GM18508 (cell line): ENCODE data around the gene ABHD16A.

Source experiments
- ATAC-seq: cut with Tn5 transposase; IDR thresholded peaks from one replicate; pipeline ENCODE4 v1.9.1; 2021; ENCODE audit warnings: moderate number of reproducible peaks; ENCODE audit not compliant: insufficient read depth, unreplicated experiment

ABHD16A gene

DNA sequence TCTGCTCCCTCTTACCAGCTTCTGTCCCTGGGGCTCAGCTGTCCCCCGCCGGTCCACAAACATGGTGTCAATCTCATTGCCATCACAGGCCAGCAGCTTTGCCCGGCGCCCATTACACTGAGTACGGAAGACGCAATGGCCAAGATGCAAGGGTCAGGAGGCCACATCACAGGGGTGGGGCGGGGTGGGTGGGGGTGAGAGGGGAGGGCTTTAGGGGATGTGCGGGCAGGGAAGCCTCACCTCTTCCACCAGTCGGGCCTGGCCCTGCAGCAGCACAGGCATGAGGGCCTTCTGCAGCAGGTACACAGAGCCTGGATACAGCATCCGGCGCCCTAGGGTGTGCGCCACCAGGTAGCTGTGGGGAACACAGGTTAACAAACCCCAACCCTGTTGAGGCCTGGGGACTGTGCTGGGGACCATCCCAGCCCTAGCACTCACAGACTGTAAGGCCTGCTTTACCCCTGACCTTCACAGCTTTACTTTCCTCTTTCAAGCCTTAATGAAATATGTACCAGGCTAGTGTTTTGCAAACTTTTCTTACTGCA, 11.5 kb downstream of the ABHD16A start:
- ATAC-seq, result no peak

DNA sequence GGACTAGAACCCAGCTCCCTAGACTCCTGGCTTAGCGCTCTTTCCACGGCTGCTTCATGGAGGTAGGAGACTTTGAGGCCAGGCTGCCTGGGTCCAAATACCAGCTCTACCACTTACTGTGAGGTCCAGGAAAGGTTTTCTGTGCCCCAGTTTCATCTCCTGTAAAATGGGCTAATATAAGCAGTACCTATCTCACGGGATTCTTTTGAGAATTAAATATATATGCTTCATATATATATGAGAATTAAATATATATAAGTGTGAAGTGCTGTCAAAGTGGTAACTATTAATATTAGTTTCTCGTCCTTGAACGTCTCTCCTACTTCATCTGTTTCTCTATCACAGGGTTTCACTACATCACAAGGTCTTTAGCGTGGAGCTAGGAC, 12.1 kb downstream of the ABHD16A start:
- no peak for ATAC-seq

DNA sequence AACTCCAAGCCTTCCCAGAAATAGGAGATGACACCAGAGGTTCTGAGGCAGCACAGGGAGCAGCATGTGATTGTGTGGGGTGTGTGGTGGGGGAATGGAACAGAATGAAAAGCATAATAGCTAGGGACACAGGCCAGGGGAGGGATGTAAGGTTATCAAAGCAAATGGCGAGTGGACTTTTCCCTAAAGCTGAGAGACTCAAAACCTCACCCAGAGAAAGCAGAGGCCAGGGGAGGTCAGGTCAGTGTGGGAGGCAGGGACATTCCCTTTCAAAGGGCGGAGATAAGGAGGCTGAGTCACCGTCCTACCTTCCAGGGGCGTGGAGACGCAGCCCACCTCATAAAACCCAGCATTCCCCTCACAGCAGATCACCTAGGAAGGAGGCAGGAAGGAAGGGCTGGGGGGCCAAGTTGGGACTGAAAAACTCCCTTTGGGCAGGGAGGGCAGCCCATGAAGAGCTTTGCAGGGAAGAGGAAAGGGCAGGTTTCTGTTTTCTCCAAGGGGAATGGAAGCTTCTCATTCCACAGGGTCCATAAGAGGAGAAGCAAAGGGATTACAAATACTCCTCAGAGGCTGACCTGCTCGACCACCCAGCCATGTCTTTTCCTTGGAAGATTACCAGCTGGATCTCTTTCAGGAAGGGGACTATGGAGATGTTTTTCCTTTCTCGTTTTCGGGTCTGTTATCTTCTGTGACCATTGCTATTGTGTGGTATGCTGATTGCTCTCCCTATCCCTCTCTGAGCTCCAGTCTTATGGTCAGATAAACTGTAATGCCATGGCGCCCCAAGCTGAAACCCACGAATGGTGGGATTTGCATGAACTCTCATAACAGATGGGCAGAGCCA, 12.7 kb downstream of the ABHD16A start:
- no peak for ATAC-seq

GRCh38 chr6:31689249-31690110, 13.6 kb downstream of the ABHD16A start:
- no peak for ATAC-seq

DNA sequence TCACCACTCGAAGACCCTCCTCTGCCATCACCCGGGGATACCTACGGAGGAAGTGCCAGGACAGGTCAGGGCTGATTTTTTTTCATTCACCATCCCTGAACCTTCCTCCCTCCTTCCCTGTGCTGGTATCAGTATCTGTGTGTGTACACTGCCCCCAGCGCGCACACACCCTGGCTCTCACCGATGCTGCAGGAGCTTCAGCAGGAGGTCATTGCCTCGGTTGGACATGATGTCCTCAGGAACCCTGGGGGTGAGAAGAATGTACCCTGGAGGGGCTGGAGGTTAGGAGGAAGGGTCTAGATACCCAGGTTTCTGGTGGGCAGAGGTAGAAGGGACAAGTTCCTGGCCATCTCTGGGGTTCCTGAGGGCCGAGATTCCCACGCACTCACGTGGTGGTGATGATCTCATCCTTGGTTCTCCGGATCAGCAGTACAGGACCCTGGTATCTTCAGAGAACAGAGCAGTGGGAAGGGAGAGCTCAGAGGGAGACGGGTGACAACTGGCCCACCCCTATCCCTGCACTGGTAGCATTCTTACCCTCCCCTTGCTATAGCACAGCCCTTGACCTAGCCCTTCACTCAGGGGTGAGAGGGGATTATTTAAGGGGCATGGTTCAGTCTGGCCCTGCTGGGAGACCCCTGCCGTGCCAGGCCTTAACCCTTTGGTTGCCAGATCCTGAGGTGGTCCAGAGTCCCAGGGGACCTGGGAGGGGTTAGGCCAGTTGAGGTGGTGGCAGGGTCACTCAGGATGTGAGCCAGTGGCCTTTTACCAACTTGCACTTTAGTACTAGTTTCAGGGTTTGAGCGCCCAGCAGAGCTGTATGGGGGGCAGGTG, 15.0 kb downstream of the ABHD16A start:
- no peak for ATAC-seq

DNA sequence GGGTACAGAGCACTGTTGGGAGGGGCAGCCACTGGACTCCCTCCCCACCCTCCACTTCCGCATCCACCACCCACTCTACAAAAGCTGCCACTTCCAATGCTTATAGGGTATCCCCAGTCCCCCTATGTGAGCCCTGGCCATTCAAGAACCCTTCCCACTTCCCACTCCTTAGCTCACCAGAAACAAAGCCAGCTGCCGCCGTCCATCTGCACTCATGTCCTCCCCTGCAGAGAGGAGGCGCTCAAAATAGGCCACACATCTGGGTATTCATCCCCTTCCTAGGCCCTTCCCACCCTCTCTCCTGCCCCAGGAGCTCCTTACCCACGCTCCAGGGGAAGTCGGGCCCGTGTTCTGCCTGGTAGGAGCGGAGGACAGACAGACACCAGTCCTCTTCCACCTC, 15.8 kb downstream of the ABHD16A start:
- ATAC-seq, result no peak

DNA sequence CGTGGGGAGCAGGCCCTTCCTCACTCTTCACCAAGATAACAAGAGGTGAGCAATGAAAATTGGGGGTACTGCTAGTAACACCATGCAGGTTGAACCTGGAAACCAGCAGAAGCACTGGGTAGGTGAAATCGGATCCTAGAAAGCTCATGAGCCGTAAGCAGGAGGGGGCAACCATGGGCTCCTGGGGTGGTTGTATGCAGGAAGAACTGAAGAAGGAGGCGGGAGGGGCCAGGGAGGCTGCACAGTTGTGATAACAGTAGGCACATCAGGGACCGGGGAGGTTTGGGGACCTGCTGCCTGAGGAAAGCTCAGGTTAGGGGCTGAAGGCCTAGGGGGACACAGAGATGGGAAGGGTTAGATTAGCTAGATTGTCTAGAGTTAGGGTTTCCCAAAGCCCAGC, 16.6 kb downstream of the ABHD16A start:
- no peak for ATAC-seq

- ATAC-seq, result no peak
Observed at GRCh38 chr6:31683591-31683990, 19.5 kb downstream of the ABHD16A start.

DNA sequence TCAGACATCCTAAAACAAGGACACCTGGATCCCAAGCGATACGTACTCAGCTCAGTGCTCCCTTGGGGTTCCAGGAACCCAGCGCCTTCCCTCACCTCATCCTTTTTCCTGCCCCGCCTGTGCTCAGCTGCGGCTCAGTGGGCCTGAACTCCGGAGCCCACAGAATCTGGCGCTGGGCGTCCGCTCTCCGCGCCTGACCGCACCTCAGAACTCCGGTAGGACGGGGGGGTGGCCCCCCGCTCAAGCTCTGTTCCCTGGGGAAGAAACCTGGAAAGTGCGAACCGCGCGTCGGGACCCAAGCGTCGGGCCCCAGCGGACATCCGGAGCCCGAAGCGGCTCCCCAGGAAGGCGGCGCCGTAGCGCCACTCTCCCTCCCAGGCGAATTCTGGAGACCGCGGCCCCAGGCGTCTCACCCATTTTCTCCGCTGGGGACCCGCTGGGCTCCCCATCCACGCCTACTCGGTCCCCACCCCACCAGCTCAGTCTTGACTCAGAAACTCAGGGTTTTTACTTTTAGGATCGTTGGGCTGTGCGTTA, 21.9 kb downstream of the ABHD16A start:
- ATAC-seq, result no peak

DNA sequence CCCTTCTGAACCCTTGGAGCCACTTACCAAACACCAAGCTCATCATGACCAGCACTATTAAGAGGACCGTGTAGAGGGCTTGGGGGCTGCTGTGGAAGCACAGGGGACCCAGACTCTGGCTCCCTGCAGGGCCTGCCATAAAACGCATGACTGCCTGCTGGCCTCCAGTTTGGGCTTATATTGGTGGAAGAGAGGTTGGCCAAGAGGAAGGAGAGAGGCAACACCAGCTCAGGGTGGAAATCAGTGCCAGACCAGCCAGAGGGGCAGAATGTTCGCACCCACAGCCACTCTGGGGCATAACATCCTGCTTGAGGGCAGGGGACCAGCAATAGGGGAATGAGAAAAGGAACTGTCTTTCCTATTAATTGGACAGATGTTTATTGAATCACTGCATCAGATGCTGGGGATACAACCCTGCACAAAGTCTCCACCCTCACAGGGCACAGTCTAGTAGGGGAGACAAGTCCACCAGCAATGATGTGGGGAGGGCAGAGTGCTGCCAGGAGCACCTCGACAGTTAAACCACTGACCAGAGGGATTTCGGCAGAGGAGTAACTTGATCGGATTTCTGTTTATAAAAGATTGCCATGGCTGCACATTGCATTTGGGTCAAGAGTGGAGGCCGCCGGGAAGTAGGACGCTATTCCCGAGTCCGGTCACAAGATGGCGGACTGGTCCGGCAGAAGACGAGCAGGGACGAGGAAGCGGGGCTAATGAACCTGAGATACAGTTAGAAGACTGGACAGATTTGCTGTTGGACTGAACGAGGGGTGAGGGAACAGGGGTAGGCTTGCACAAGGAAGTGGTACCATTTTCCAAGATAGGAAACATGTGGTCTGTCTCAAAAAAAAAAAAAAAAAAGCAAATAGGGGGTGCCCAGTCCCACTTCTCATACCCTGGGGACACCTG, 22.6 kb downstream of the ABHD16A start, which contains the start of gene LY6G5C:
Gene LY6G5C (minus strand): TSS at position 842 of the 909 bp plus-strand sequence. CDS start 694 bp downstream, at position 148.
- no peak for ATAC-seq

GRCh38 chr6:31677955-31678354, 25.2 kb downstream of the ABHD16A start:
- ATAC-seq, result no peak

- ATAC-seq, result no peak
Observed at GRCh38 chr6:31676904-31677303, 26.2 kb downstream of the ABHD16A start.

DNA sequence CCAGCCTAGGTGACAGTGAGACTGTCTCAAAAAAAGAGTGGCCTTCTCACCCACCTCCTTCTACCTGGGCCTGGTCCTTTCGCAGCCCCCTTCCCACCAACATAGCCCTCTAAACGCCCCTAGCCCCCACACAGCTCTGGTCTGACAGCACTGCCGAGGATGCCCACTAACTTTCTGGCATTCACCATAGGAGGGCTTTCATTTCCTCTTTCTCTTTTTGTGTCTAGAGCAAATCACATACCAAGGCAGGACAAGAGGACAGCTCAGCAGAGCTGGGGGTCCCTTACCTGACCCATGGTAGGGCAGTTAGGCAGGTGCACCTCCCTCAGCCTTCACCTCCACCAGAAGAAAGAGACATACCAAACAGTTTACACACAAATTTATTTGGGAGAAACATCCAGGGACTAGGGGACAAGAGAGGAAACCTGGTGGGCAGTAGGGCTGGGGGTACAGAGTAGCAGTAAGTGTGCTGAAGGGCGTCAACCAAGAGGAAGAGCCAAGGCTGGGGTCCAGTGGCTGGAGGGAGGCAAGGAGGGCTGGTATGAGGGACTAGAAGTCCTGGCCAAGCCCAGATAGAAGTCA, 26.7 kb downstream of the ABHD16A start:
- no peak for ATAC-seq

- no peak for ATAC-seq
Observed at GRCh38 chr6:31669676-31670075, 33.4 kb downstream of the ABHD16A start, which contains the start of gene LY6G5B. Gene LY6G5B (plus strand): TSS chr6:31669976. CDS start chr6:31670951, 975 bp downstream.

GRCh38 chr6:31666337-31666965, 36.7 kb downstream of the ABHD16A start:
- ATAC-seq, result no peak

- peak; percentile 55 for ATAC-seq
Observed at GRCh38 chr6:31665501-31666336, 37.4 kb downstream of the ABHD16A start, which contains the start of gene CSNK2B. Gene CSNK2B (plus strand): TSS chr6:31666080. CDS start chr6:31666832, 752 bp downstream.
